ENCODE data around the gene GRB2. TPM values are rescaled to one million over a fixed set of nuclear protein-coding genes. Genes with fewer than 3 reads are reported as not detected.

GRB2 gene
- total RNA-seq, 2 donors from 2014 or later: 117 to 126 TPM

GRCh38 chr17:75396796-75397195 lies 8.7 kb downstream of the GRB2 start:
- intact Hi-C loops (cut with DNase I): no loop called here
- H3K4me1 ChIP-seq: peaks cover 10% of the 10 kb centered on the region
- no peaks in the 10 kb centered on the region for H3K36me3 ChIP-seq
- H3K27me3 ChIP-seq: no peaks in the 10 kb centered on the region
- H3K9me3 ChIP-seq: no peaks in the 10 kb centered on the region
- no peak overlapping the region for H3K9ac ChIP-seq (ENCODE audit: low read depth in 2 of 2, low read length in 2 of 2)
- H3K4me3 ChIP-seq: no peak overlapping the region
- TF ChIP-seq CTCF (IDR thresholded peaks at IDR 0.05): no peak
- no peak overlapping the region for H3K27ac ChIP-seq
- DNase-seq: no peak

- H3K4me1 ChIP-seq: peaks cover 10% of the 10 kb centered on the region
- no peaks in the 10 kb centered on the region for H3K36me3 ChIP-seq
- intact Hi-C loops (cut with DNase I): no loop called here
- H3K27me3 ChIP-seq: no peaks in the 10 kb centered on the region
- DNase-seq: no peak
- H3K4me3 ChIP-seq: no peak overlapping the region
- no peak overlapping the region for H3K9ac ChIP-seq (ENCODE audit: low read depth in 2 of 2, low read length in 2 of 2)
- no peaks in the 10 kb centered on the region for H3K9me3 ChIP-seq
- no peak for TF ChIP-seq CTCF (IDR thresholded peaks at IDR 0.05)
- no peak overlapping the region for H3K27ac ChIP-seq
These were observed 9.5 kb downstream of the GRB2 start for GRCh38 chr17:75396025-75396424.

GRCh38 chr17:75394332-75394918 lies 11.1 kb downstream of the GRB2 start:
- Histone ChIP-seq H3K27me3 (no peaks in the 10 kb centered on the region), H3K4me1 (peaks cover 10% of the 10 kb centered on the region), H3K27ac (peak overlapping the region; percentile 83), H3K36me3 (no peaks in the 10 kb centered on the region), H3K4me3 (peak overlapping the region; percentile 48), H3K9me3 (no peaks in the 10 kb centered on the region), H3K9ac (ENCODE audit: low read depth in 2 of 2, low read length in 2 of 2) (peak overlapping the region; percentile 77 to 90)
- intact Hi-C loops (cut with DNase I): no loop called here
- no peak for TF ChIP-seq CTCF (IDR thresholded peaks at IDR 0.05)
- no peak for DNase-seq

GRCh38 chr17:75393523-75394331 lies 11.8 kb downstream of the GRB2 start:
- H3K4me1 ChIP-seq: peaks cover 10% of the 10 kb centered on the region
- no peaks in the 10 kb centered on the region for H3K36me3 ChIP-seq
- H3K9me3 ChIP-seq: no peaks in the 10 kb centered on the region
- no peaks in the 10 kb centered on the region for H3K27me3 ChIP-seq
- no peak for TF ChIP-seq CTCF (IDR thresholded peaks at IDR 0.05)
- DNase-seq: peak; percentile 100
- peak overlapping the region; percentile 48 for H3K4me3 ChIP-seq
- intact Hi-C loops (cut with DNase I): no loop called here
- H3K27ac ChIP-seq: peak overlapping the region; percentile 83
- peak overlapping the region; percentile 77 to 90 for H3K9ac ChIP-seq (ENCODE audit: low read depth in 2 of 2, low read length in 2 of 2)

GRCh38 chr17:75392559-75392958 lies 12.9 kb downstream of the GRB2 start:
- intact Hi-C loops (cut with DNase I): no loop called here
- no peak for TF ChIP-seq CTCF (IDR thresholded peaks at IDR 0.05)
- peak overlapping the region; percentile 83 for H3K27ac ChIP-seq

More at GRCh38 chr17:75392559-75392958, 12.9 kb downstream of the GRB2 start:
- Histone ChIP-seq H3K9me3 (no peaks in the 10 kb centered on the region), H3K4me1 (peaks cover 10% of the 10 kb centered on the region), H3K4me3 (no peak overlapping the region), H3K27me3 (no peaks in the 10 kb centered on the region), H3K36me3 (no peaks in the 10 kb centered on the region), H3K9ac (ENCODE audit: low read depth in 2 of 2, low read length in 2 of 2) (no peak overlapping the region)
- DNase-seq: no peak
